Activated gamma-delta T cell treated with Interleukin-2 at 50 U/mL for 16 hours (primary cell): ENCODE measurements around the gene LONRF2.

Experiments used
- DNase-seq: peaks from one replicate; pipeline ENCODE4 v3.0.0-alpha.2; 2020

Gene LONRF2

DNA sequence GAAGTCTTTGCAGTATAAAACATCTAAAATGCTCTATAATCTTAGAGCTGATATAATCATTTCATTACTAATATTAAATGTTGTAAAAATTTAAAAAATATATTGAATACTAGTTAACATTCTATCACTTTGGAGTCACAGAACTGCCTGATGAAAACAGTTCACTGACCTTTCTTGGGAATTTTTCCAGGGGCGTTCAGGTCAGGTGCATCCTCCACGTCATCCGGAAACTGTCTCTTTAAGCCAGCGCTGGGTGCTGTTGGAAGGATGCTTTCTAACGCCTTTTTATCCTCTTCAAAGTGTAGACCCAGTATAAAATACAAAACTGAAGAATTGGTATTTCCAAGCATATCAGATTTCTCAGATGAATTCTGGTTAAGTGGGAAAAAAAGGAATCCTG is 22.8 kb downstream of the LONRF2 start:
- DNase-seq: no peak

DNA sequence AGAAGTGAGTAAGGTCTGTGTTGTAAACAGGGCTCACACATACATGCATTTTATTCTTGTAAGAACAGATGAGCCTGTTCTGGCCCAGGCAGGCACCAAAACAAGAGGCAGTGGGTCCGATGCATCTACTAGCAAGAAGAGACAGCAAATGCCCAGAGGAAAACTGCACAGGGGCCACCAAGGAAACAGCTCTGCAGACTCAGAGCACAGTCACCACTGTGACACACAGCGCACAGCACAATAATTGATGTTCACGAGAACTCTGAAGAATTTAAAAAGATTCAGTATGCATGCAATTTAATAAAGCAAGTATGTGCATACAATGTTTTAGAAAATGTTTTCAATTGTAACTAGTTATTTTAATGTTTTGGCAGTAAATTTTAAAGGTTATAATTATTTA is 24.8 kb downstream of the LONRF2 start:
- DNase-seq: no peak

DNA sequence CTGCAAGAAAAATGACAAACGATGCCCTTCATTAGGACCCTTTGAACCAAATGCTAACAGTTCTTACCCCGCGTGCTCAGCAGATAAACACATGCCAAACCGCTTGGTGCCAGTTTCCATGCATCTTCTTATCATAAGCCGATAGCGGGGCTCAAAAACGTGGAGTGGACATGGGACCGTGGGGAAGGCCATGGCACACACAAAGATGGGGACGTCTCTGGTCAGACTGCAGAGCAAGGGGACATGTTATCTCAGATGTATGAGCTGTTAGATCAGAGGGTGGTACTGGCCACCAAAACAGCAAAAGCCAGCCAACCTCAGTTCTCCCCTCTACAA is 28.2 kb downstream of the LONRF2 start:
- DNase-seq: no peak

GRCh38 chr2:100293341-100294161 is 28.8 kb downstream of the LONRF2 start:
- DNase-seq: no peak

DNA sequence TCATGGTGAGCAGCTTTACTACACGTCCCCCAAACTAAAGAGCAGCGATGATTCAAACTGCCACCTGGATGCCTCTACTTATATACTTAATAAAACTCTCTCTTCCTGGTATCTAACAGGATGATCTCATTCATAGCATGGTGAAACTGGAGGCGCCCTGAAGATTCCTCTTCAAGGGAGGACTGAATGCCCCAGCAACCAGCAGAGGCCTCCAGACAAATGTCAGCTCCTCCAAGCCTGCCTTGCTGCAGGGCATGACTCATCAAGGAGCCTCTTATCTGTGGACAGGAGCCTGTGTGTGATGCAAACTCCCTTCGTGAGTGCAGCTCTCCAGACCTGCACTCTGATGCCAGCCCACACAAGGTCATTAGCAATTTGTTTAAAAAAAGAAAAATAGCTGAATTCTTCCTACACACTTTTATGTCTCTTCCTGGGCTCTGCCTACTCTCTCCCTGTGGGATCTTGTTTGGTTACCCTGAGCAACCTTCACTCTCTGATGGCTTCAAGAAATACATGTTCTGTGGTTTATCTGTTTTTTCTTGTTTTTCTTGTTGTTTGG is 30.2 kb downstream of the LONRF2 start:
- DNase-seq: peak; percentile 24

GRCh38 chr2:100291152-100291970 is 30.9 kb downstream of the LONRF2 start:
- peak; percentile 59 for DNase-seq

DNA sequence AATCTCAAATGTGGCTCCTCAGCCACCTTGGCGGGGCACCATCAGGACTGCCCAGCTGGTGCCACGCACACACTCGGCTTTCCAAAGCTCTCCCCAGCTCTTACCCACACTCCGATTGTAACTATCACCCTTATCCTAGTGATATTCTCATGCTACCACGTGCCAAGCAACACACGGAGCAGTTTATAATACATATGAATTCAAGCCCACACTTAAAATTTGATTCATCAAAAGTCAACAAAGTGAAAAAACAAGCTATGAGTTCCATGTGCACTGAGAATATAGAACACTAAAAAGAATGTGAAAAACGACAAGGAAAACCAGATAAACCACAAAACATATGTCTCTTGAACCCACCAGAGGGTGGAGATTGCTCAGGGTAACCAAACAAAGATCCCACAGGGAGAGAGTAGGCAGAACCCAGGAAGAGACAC is 31.6 kb downstream of the LONRF2 start:
- no peak for DNase-seq

DNA sequence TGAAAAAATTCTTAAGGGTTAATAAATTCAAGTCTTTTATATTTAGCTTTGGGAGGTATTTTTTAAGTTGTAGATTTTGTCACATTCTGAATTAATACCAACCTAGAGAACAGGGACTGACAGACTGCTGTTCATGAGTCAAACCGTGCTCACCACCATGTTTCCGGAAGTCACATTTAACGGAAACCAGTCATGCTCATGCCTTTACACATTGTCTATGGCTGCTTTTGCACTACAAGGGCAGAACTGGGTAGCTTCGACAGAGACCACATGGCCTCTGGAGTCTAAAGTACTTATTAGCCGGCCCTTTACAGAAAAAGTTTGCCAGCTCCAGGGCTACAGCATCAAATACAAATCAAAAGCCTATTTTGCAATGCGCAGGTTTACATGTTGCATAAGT is 33.3 kb downstream of the LONRF2 start:
- DNase-seq: no peak

GRCh38 chr2:100286318-100286717 is 36.0 kb downstream of the LONRF2 start:
- no peak for DNase-seq

GRCh38 chr2:100285691-100286090 is 36.6 kb downstream of the LONRF2 start:
- no peak for DNase-seq

DNA sequence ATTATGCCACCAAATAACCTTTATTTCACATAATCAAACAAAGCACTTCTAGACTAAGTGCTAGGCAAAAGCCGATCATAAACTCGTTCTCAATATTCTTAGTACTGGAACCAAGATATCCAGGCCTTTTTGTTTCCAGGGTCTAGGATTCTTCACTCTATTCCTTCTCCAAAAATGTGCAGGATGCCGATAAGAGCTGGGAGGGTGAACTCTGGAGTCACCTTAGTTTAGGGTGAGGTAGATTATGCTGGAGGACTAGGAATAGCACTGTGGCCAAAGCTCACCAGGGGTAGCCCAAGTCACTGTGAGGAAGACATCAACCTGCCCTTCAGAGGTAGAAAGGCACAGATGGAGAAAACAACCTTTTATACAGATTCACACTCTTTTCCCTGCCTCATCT is 37.3 kb downstream of the LONRF2 start:
- DNase-seq: no peak

GRCh38 chr2:100283724-100284501 is 38.4 kb downstream of the LONRF2 start:
- no peak for DNase-seq

DNA sequence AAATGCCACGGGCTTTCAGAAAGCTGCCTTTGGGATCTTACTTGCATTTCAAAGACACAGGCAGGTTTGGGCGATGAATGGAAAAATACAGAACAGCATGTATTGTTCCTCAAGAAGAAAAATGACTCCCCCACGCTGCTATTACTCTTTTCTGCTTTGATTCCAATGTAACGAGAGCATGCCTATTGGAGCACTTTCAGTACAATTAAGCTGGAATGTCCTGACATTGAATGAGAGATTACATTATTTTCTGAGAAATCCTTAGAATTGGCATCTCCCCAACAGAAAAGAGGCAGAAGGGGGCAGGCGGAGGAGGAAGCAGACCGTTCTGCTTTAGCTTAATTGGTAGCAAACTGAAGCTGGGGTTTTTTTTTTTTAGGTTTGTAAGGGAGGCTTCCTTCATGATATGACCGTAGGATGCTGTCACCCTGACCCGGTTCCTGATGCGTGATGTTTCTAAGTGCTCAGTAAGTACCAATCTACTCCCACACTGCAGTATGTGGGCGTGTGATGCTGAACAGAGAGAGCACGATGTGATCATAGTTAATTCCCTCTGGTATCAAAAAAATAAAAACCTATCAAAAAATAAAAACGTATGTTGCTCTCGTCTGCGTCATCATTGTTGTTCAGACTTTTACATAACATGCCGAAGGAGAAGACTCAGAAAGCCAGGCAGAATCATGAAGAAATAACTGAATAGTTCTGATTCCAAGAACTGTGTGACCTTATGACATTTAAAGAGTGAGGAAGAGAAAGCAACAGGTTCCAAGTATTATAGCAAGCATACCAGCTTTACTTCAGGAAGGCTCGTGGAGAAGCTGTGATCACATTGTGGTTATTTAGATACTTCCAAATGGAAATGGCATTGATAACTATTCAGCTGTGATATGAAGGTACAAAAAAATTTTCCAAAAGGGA is 40.5 kb downstream of the LONRF2 start:
- DNase-seq: no peak

DNA sequence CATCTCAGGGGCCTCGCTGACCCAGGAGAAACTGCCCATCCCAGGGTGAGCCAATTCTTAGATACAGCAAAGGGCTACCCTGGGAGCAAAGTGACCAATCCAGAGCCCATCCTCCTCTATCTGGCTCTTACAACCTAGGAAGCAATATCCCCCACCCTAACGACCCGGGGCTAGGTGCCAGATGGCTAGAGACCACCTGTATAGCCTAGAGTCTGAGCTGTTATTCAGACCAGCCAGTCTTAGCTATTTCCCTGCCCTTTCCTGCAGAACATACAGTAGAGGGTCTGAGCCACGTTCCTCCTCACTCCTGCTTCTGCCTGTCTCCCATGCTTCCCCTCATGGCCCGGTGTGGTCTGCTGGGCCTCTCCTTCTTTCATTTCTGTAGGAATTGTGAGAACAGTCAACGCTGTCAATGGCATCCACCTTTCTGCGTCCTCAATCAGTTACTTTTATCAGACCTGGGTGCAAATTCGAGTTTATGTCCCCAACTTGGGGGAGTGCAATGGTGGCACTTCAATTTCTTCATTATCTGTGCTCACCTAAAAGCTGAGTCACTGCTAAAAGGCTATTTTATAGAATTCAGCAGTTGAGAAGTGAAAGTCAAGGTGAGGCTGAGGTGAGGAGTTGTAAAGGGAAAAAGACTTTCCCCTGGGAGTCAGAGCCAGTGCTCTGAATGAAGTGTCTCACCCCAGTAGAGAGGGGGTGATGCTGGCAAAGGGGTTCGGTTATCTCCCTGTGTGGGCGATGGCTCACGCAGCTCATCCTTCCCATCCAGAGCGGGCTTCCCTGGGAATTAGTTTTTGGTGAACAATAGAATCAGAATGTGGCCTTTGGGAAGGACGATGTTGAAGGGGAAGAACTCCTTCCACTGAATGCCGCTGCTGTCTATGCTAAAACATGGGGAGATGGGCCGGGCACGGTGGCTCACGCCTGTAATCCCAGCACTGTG is 42.4 kb downstream of the LONRF2 start:
- no peak for DNase-seq

GRCh38 chr2:100278986-100279385 is 43.3 kb downstream of the LONRF2 start:
- DNase-seq: no peak

- DNase-seq: no peak
Measured at GRCh38 chr2:100278501-100278900, 43.8 kb downstream of the LONRF2 start.

DNA sequence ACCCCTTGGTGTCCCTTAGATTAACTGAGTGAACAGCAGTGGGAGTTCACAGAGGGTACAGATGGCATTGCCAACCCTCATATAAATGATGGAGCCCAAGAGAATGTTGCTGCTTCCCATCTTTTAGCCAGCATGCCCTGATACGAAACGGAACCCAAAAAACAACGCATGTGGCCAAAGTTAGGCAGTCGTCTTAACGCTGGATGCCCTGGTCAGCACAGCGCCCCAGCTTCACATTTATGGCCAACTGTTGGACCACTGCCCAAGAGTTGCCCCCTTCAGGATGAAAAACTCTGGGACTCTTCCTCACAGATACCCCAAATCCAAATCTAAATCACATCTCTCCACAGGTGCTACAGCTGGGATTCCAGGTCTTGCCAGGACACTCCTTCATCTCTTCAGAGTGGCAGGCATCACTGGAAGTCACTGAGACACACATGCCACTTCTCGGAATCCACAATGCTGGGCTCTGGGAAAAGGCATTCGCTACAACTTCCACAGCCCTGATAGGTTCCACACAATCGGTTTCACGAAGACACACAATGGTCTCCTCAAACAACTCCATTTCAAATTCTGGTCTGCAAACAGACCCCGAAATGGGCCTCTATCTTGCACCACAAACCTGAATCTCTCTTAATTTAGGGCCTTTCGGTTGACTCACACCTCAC is 44.6 kb downstream of the LONRF2 start:
- no peak for DNase-seq

GRCh38 chr2:100276716-100277115 is 45.6 kb downstream of the LONRF2 start:
- no peak for DNase-seq

DNA sequence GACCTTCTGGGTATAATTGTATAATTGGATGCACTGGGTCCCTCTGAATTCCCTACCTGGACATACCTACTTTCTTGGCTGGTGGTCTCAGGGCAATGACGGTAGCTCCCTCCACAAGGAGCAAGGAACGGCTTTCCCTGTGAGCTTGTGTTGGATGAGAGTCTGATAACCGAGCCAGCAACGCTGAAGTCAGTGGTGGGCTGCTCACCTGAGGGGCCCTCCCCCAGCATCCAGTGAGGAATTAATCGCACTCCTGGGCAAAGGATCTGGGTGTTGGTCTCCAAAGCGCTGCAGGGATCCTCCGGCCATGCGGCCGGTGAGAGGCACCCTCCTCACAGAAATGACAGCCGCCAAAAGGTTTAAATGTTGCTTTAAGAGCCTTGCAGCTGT is 47.1 kb downstream of the LONRF2 start:
- DNase-seq: no peak

DNA sequence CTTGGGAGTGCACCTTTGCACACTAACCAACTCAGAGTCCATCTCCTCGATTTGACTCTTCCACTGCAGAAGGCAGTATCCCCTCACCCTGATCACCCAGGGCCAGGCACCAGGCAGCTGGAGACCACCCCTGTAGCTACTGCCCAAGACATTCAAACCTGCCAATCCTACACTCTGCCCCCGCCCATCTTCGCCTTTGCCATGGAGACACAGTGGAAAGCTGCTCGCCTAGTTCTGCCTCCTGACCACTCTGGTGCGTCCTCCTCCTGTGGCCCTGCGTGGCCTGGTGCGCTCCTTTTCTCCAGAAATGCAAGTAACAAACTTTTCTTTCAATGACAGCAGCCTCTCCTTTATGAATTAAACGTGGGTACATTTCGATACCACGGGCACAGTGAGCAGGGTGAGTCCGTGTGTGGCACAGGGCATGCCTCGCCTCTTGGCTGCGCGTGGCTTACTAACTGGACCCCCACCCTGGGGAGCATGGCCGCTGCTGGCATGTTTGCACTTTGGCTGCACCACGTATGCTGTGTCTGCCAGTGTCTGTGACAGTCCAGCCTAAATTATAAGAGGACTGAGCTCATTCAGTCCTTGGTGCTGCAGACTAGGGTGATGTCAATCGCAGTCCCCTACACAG is 47.6 kb downstream of the LONRF2 start:
- DNase-seq: no peak
